GM10248 (cell line): ENCODE measurements around the gene CSRP3.

Experiments
- CTCF ChIA-PET: fragments of 300-600 bp; sonication (Branson Sonifier 250); formaldehyde crosslinking; extraction: SDS; loops from one replicate; lab custom pipeline; 2021; ENCODE audit warnings: antibody characterized with exemption; lab: Yijun Ruan, JAX
- POLR2A ChIA-PET: fragments of 350-650 bp; sonication (Branson Sonifier 250); formaldehyde crosslinking; extraction: SDS; loops from one replicate; lab custom pipeline; 2020; ENCODE audit warnings: antibody characterized with exemption; lab: Yijun Ruan, JAX
- DNase-seq: peaks from one replicate; pipeline ENCODE4 v3.0.0; 2012; ENCODE audit errors: extremely low spot score
- CTCF ChIP-seq: IDR thresholded peaks from 2 replicates; pipeline ENCODE4 v1.5.1; 2012; ENCODE audit warnings: mild to moderate bottlenecking, low read depth; ENCODE audit errors: extremely low read depth, missing control alignments, control extremely low read depth

Gene CSRP3

GRCh38 chr11:19226378-19227195, 24.8 kb upstream of the CSRP3 start:
- TF ChIP-seq CTCF = no peak
- ChIA-PET POLR2A (no interaction called here), CTCF (interaction anchor here (1.0 to 1.9 kb wide), 2 partner anchors 12 to 33 kb away, joined by 3 to 4 read pairs; no protein-coding TSS in a partner anchor)
- DNase-seq = no peak

- CTCF ChIA-PET = interaction anchor here (1.4 kb wide), 1 partner anchor 34 kb away, joined by 4 read pairs; no protein-coding TSS in a partner anchor
- POLR2A ChIA-PET = no interaction called here
- DNase-seq = no peak
- no peak for TF ChIP-seq CTCF
Measured at GRCh38 chr11:19225581-19225980, 23.8 kb upstream of the CSRP3 start.

- ChIA-PET POLR2A (no interaction called here), CTCF (interaction anchor here (1.4 kb wide), 1 partner anchor 34 kb away, joined by 4 read pairs; no protein-coding TSS in a partner anchor)
- no peak for TF ChIP-seq CTCF
- no peak for DNase-seq
Measured at GRCh38 chr11:19225123-19225522, 23.3 kb upstream of the CSRP3 start.

GRCh38 chr11:19220903-19221724, 19.3 kb upstream of the CSRP3 start:
- TF ChIP-seq CTCF = no peak
- no peak for DNase-seq
- ChIA-PET POLR2A (no interaction called here), CTCF (no interaction called here)

GRCh38 chr11:19218786-19219460, 17.1 kb upstream of the CSRP3 start:
- no peak for DNase-seq
- CTCF ChIA-PET = interaction anchor here (1.2 to 1.4 kb wide), 2 partner anchors 12 to 41 kb away, joined by 4 to 5 read pairs; no protein-coding TSS in a partner anchor
- POLR2A ChIA-PET = no interaction called here
- TF ChIP-seq CTCF = no peak

- ChIA-PET POLR2A (no interaction called here), CTCF (interaction anchor here (1.4 kb wide), 1 partner anchor 41 kb away, joined by 4 read pairs; no protein-coding TSS in a partner anchor)
- no peak for DNase-seq
- TF ChIP-seq CTCF = no peak
Measured at GRCh38 chr11:19218216-19218615, 16.4 kb upstream of the CSRP3 start.
